Adrenal gland (tissue), 12 donors: ENCODE results near the gene DOCK3. TPM values are rescaled to one million over a fixed set of nuclear protein-coding genes. Genes with fewer than 3 reads are reported as not detected.

Experiments
- DNase-seq, 7 donors: peaks; one replicate each; pipeline ENCODE4 v3.0.0-alpha.2; 2019 to 2020
- H3K27ac ChIP-seq, 5 donors: fragments of 200-600 bp; sonication (generic) in 4 of 5; 1 replicate in 3 of 5; 2 replicates in 2 of 5; pipeline versions ENCODE4 v1.5.1 to v1.8.0; 2016 to 2020; ENCODE audit warnings: mild to moderate bottlenecking in 1 of 5
- H3K27me3 ChIP-seq: fragments of 200-600 bp; 2 replicates; pipeline ENCODE4 v1.8.0; 2021
- H3K36me3 ChIP-seq, 2 donors: fragments of 200-600 bp; replicated peaks in 1 of 2; 1 replicate in 1 of 2; 2 replicates in 1 of 2; pipeline versions ENCODE4 v1.5.1 to v1.8.0; 2018 to 2022
- H3K4me1 ChIP-seq, 2 donors: fragments of 200-600 bp; replicated peaks in 1 of 2; 1 replicate in 1 of 2; 2 replicates in 1 of 2; pipeline versions ENCODE4 v1.5.1 to v1.8.0; 2018 to 2021
- H3K4me3 ChIP-seq, 4 donors: fragments of 200-600 bp; sonication (generic) in 3 of 4; one replicate each; pipeline ENCODE4 v1.5.1; 2016 to 2018
- H3K9me3 ChIP-seq, 3 donors: fragments of 200-600 bp; sonication (generic) in 1 of 3; replicated peaks in 1 of 3; 1 replicate in 2 of 3; 2 replicates in 1 of 3; pipeline versions ENCODE4 v1.5.1 to v1.8.0; 2016 to 2021
- CTCF ChIP-seq, 6 experiments: fragments of 450-650 bp in 4 of 6; fragments of 200-600 bp in 2 of 6; sonication (generic) in 1 of 6; IDR thresholded peaks; 1 replicate in 5 of 6; 2 replicates in 1 of 6; pipeline versions ENCODE4 v1.5.1 to v1.8.0; 2016 to 2021; ENCODE audit warnings: antibody characterized with exemption in 6 of 6, mild to moderate bottlenecking in 2 of 6, moderate library complexity in 1 of 6
- POLR2A ChIP-seq, 2 donors: fragments of 450-650 bp; IDR thresholded peaks; one replicate each; pipeline ENCODE4 v1.6.1; 2017; ENCODE audit warnings: antibody characterized with exemption in 2 of 2, mild to moderate bottlenecking in 2 of 2, moderate library complexity in 1 of 2
- WGBS, 4 donors: extraction: QIAGEN DNeasy Blood & Tissue Kit in 2 of 4; methylation state at CpG; one replicate each; pipeline versions ENCODE4 v1.1.5 to v1.1.7; 2013 to 2017; 5-methylcytosine and 5-hydroxymethylcytosine counted together
- intact Hi-C, 2 donors: fragments of 100-400 bp; cut with DNase I; formaldehyde crosslinking; loops; one replicate each; pipeline versions ENCODE4 v1.14.1 to v1.15.0; 2022 to 2023
- polyA plus RNA-seq, 3 donors: library from polyadenylated mRNA; stranded (reverse); fragments of 200-250 nt in 2 of 3; fragments of 350-450 nt in 1 of 3; fragmentation: Illumina TruSeq in 1 of 3; extraction: RNeasy Lipid Tissue Mini Kit (QIAGEN cat#74804) in 1 of 3; gene quantifications; one replicate each; pipeline ENCODE4 v1.2.3, GENCODE V29; 2013 to 2014
- total RNA-seq, 9 donors: library from RNA; depleted of rRNA in 4 of 9; stranded (reverse); fragments of >200 nt in 4 of 9; fragments of 120-200 nt in 1 of 9; fragmentation: NEBNext Ultra II Directional in 1 of 9; extraction: Animal tissue kit (Norgen Biotek cat#: 25700) in 1 of 9; gene quantifications; one replicate each; pipeline versions ENCODE4 v1.1.0 to v1.2.4, GENCODE V29; 2013 to 2023
- donor health status: healthy with polysubstance abuse.
- donor health status: Bipolar disorder and iron deficiency.
- donor health status: DM: yes; HTN: yes; CAD: no.
- donor health status: DM: no; HTN: no; CAD: no.
- donor health status: DM: no; HTN: no; CAD: no.
- donor health status: DM: yes; HTN: yes; CAD: no.

The DOCK3 gene
- total and polyA plus RNA-seq, 12 donors = 0.72 to 8.6 (median 2.9) TPM

- no peaks in the 10 kb centered on the region for H3K27me3 ChIP-seq
- no peak for TF ChIP-seq POLR2A (IDR thresholded peaks at IDR 0.05)
- no peak for TF ChIP-seq CTCF (IDR thresholded peaks at IDR 0.05)
- 72 to 89% (median 84%) methylated on average over 3 of the region's 3 CpGs for WGBS, 4 donors
- H3K27ac ChIP-seq = no peak overlapping the region
- H3K4me3 ChIP-seq = no peak overlapping the region
- peaks cover 0 to 20% of the 10 kb centered on the region in 2 donors for H3K36me3 ChIP-seq
- intact Hi-C loops = no loop called here
- DNase-seq = no peak
- H3K9me3 ChIP-seq = no peaks in the 10 kb centered on the region
- H3K4me1 ChIP-seq = peaks cover 0 to 5% of the 10 kb centered on the region in 2 donors
These were observed 36.8 kb upstream of the DOCK3 start for GRCh38 chr3:50637945-50638344.

GRCh38 chr3:50639055-50639494 is 35.7 kb upstream of the DOCK3 start:
- H3K27ac ChIP-seq = no peak overlapping the region
- DNase-seq = no peak
- TF ChIP-seq CTCF (IDR thresholded peaks at IDR 0.05) (no peak), POLR2A (IDR thresholded peaks at IDR 0.05) (no peak)
- H3K9me3 ChIP-seq = no peaks in the 10 kb centered on the region
- H3K36me3 ChIP-seq = peaks cover 0 to 31% of the 10 kb centered on the region in 2 donors
- H3K27me3 ChIP-seq = no peaks in the 10 kb centered on the region
- H3K4me3 ChIP-seq = no peak overlapping the region
- H3K4me1 ChIP-seq = no peaks in the 10 kb centered on the region
- intact Hi-C loops = no loop called here
- 74 to 89% (median 82%) methylated on average over 6 of the region's 6 CpGs for WGBS, 4 donors

- Histone ChIP-seq H3K9me3 (no peaks in the 10 kb centered on the region), H3K27me3 (no peaks in the 10 kb centered on the region), H3K4me1 (no peaks in the 10 kb centered on the region), H3K36me3 (peaks cover 0 to 59% of the 10 kb centered on the region in 2 donors), H3K4me3 (no peak overlapping the region), H3K27ac (no peak overlapping the region)
- 74 to 100% (median 94%) methylated on average over 1 of the region's 1 CpG for WGBS, 4 donors
- no peak for DNase-seq
- TF ChIP-seq CTCF (IDR thresholded peaks at IDR 0.05) (no peak), POLR2A (IDR thresholded peaks at IDR 0.05) (no peak)
- intact Hi-C loops = no loop called here
These were observed 32.3 kb upstream of the DOCK3 start for GRCh38 chr3:50642382-50642781.

GRCh38 chr3:50644561-50644960 is 30.2 kb upstream of the DOCK3 start:
- Histone ChIP-seq H3K27ac (no peak overlapping the region), H3K36me3 (peaks cover 0 to 67% of the 10 kb centered on the region in 2 donors), H3K9me3 (no peaks in the 10 kb centered on the region), H3K27me3 (no peaks in the 10 kb centered on the region), H3K4me3 (no peak overlapping the region), H3K4me1 (peaks cover 11 to 18% of the 10 kb centered on the region in 2 donors)
- no peak for TF ChIP-seq POLR2A (IDR thresholded peaks at IDR 0.05)
- TF ChIP-seq CTCF (IDR thresholded peaks at IDR 0.05) = no peak
- 70 to 75% (median 73%) methylated on average over 7 of the region's 7 CpGs for WGBS, 4 donors
- intact Hi-C loops = no loop called here
- no peak for DNase-seq
